ENCODE measurements around the gene PSRC1.

The PSRC1 gene

DNA sequence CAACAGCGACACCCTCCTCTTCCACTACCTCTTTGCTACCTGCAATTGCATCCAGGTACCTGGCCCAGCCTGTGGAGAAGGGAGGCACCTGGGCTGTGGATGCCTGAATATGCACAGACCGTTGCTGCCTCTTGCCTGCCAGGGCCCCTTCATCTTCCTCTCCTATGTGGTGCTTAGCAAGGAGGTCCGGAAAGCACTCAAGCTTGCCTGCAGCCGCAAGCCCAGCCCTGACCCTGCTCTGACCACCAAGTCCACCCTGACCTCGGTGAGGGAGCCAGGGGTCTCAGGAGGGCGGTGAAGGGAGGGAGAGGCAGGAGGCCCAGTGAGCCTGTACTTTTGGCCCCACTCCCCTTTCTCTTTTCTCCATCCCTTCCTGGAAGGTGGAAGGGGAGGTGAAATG lies 11.5 kb downstream of the PSRC1 start:
- DNase-seq = no peak

DNA sequence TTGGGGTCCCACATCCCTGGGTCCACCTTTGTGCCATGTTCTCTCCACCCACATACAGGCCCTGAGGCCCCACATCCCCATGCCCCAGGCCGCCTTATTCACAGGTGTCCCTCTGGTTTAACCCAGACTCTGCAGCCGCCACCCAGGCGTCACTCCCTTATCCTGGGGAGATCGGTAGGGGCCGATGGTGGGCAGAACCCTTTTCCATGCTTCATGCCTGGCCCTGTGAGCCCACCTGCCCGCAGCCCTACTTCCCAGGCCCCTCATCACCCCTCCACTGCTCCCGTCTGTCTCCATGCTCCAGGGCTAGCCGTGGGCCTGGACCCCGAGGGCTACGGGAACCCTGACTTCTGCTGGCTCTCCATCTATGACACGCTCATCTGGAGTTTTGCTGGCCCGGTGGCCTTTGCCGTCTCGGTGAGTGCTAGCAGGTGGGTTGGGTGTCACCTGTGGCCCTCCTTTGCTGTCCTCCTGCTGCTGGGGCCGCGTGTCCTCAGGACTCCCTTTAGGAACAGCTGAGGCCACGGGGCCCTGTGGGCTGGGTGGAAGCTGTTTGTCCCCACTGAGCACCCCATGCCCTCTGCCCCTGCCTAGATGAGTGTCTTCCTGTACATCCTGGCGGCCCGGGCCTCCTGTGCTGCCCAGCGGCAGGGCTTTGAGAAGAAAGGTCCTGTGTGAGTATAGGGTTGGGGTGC lies 12.2 kb downstream of the PSRC1 start:
- DNase-seq = no peak

DNA sequence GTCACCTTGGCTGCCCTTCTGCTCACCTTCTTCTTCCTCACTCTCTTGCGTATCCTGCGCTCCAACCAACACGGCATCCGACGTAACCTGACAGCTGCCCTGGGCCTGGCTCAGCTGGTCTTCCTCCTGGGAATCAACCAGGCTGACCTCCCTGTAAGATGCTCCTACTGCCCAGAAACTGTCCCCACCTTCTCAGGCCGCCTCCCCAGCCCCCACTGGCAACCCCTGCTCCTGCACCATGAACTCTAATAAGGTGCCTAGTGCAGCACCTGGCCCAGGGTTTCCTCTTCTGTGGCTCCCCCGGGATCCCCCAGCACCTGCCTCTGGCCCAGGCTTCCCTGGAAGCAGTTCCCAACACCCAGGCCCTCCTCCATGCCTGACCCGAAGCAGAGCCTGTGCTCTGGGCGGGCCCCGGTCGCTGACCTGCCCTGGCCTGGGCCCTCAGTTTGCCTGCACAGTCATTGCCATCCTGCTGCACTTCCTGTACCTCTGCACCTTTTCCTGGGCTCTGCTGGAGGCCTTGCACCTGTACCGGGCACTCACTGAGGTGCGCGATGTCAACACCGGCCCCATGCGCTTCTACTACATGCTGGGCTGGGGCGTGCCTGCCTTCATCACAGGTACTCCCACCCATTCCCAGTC lies 12.8 kb downstream of the PSRC1 start:
- DNase-seq = no peak

DNA sequence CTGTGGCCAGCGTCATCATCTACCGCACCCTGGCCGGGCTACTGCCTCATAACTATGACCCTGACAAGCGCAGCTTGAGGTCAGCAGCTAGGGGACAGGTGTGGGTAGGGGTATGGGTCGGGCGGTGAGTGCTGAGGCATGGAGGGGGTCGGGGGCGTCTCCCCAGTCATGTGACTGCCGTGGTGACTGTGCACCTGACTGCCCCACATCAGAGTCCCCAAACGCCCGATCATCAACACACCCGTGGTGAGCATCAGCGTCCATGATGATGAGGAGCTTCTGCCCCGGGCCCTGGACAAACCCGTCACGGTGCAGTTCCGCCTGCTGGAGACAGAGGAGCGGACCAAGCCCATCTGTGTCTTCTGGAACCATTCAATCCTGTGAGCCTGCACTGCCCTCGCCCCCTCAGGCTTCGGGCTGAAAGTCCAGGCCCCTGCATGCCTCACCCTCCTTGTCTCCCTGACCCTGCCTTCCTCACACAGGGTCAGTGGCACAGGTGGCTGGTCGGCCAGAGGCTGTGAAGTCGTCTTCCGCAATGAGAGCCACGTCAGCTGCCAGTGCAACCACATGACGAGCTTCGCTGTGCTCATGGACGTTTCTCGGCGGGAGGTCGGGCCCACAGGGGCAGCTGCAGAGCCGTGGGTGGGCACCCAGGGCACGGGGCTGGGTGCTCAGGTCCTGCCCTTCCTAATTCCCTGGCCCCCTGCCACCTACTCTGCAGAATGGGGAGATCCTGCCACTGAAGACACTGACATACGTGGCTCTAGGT lies 13.5 kb downstream of the PSRC1 start:
- DNase-seq = no peak

DNA sequence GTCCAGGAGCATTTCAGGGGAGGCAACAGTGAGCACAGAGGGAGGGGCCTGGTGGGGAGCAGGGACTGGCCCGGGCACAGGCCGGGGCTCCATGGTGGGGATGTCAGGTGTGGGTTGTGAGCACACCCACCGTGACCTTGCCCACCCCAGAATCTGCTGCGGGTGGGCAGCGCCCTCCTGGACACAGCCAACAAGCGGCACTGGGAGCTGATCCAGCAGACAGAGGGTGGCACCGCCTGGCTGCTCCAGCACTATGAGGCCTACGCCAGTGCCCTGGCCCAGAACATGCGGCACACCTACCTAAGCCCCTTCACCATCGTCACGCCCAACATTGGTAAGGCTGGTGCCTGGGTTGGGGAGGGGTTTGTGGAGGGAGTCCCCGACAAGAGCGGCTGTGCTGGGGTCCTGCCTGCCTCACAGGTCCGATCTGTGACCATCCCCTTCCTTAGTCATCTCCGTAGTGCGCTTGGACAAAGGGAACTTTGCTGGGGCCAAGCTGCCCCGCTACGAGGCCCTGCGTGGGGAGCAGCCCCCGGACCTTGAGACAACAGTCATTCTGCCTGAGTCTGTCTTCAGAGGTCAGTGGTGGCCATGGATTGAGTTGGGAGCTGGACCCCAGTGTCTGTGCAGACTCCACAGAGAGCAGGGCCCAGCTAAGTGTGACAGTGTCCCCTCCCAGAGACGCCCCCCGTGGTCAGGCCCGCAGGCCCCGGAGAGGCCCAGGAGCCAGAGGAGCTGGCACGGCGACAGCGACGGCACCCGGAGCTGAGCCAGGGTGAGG lies 14.3 kb downstream of the PSRC1 start:
- DNase-seq = no peak

DNA sequence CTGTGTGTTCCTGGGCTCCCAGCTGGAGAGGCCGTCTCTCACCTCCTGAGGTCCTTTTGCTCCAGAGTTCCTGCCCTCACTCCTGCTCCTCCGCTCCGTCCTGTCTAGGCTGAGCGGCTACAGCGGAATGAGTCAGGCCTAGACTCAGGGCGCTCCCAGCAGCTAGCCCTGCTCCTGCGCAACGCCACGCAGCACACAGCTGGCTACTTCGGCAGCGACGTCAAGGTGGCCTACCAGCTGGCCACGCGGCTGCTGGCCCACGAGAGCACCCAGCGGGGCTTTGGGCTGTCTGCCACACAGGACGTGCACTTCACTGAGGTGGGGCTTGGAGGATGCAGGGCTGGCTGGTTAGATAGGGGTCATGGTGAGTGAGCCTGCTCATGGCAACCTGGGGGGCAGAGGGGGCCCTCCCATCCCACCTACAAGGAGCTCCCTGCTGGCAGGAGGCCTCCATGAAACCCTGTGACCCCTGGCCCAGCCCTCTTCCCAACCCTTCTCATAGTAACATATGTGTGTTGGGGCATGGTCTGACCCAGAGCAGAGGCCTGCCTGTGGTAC lies 15.1 kb downstream of the PSRC1 start:
- no peak for DNase-seq

DNA sequence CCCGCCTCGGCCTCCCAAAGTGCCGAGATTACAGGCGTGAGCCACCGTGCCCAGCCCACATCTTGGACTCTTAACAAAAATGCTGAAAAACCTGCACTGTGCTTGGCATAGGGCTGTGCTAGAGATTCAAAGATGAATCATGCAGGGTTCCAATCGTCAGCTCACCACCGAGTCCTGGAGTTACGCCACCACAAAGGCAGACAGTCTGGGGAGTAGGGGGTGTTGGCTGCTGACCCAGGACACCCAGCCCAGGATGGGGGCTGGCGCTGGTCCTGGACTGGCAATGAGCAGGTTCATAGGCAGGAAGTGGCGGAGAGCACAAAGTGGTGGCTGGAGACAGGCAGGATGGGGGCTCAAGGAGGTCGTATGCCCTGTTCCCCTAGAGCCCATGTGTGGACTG lies 16.0 kb downstream of the PSRC1 start:
- no peak for DNase-seq

DNA sequence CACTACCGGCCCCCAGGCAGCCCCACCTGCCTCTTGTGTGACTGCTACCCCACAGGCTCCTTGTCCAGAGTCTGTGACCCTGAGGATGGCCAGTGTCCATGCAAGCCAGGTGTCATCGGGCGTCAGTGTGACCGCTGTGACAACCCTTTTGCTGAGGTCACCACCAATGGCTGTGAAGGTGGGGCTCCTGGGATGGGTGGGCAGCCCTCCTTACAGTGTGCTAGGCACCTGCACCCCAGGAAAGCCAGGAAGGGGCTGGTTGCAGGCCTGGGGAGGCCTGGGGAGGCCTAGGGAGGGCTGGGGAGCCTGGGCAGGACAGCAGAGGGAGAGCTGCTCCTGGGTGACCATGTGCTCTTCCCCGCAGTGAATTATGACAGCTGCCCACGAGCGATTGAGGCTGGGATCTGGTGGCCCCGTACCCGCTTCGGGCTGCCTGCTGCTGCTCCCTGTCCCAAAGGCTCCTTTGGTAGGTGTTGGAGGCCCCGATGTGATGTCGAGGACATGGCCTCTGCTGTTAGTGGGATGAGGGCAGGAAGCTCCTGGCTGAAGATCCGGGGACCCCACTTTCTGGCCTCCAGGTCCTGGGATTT lies 17.1 kb downstream of the PSRC1 start:
- DNase-seq = no peak

DNA sequence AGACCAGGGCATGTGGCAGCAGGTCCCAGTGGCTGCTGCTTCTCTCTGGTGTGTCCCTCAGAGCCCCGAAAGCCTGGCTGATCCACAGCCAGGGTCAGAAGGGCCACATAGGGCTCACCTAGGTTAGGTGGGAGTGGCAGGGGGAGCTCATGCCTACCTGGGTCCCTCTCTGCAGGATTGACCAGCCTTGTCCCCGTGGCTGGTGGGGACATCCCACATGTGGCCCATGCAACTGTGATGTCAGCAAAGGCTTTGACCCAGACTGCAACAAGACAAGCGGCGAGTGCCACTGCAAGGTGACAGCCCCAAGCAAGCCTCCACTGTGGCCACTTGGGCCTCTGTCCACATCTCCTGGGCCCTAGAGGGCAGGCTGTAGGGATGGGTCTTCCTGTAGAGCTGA lies 17.9 kb downstream of the PSRC1 start:
- DNase-seq = no peak

DNA sequence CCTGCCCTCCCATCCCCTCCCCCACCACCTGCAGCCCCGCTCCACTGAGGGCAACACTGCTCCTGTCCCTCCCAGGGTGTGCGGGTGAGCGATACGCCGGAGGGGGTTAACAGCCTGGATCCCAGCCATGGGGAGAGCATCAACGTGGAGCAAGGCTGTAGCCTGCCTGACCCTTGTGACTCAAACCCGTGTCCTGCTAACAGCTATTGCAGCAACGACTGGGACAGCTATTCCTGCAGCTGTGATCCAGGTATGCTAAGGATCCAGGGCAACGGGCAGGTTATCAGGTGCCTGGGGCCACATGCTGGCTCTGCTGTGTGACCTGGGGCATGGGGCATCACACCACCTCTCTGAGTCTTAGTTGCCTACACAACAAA lies 18.6 kb downstream of the PSRC1 start:
- DNase-seq = no peak

DNA sequence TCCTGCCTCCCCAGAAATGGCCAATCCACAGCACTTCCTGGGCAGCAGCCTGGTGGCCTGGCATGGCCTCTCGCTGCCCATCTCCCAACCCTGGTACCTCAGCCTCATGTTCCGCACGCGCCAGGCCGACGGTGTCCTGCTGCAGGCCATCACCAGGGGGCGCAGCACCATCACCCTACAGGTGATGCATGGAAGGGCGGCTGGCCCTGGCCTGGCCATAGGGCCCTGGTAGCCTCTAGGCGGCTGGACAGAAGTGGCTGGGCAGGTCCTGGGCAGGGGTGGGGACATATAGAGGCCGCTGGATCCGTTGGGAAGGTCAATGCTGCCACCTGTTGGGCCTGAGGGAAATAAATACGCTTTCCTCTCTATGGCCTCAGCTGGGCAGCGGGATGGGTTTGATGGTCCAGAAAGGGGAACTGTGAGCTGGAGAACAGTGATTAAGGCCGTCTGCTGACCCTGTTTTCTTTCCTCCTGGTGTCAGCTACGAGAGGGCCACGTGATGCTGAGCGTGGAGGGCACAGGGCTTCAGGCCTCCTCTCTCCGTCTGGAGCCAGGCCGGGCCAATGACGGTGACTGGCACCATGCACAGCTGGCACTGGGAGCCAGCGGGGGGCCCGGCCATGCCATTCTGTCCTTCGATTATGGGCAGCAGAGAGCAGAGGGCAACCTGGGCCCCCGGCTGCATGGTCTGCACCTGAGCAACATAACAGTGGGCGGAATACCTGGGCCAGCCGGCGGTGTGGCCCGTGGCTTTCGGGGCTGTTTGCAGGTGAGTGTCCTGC lies 19.2 kb downstream of the PSRC1 start:
- DNase-seq = peak; percentile 95

DNA sequence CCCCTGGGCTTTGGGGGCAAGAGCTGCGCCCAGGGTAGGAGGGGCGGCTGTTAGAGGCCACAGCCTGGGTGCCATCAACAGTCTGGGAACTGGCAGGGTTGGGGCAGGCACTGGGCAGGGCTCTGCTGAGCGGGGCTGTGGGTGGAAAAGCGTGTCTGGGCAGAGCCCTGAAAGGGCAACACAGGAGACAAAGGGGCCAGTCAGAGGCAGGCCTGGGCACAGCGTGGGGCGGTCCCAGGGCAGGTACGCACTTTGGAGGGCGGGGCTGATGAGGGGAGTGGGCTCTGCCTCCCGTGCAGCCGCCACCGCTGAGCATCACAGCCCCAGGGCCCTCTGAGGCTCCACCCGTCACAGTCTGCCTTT lies 19.7 kb downstream of the PSRC1 start:
- no peak for DNase-seq

DNA sequence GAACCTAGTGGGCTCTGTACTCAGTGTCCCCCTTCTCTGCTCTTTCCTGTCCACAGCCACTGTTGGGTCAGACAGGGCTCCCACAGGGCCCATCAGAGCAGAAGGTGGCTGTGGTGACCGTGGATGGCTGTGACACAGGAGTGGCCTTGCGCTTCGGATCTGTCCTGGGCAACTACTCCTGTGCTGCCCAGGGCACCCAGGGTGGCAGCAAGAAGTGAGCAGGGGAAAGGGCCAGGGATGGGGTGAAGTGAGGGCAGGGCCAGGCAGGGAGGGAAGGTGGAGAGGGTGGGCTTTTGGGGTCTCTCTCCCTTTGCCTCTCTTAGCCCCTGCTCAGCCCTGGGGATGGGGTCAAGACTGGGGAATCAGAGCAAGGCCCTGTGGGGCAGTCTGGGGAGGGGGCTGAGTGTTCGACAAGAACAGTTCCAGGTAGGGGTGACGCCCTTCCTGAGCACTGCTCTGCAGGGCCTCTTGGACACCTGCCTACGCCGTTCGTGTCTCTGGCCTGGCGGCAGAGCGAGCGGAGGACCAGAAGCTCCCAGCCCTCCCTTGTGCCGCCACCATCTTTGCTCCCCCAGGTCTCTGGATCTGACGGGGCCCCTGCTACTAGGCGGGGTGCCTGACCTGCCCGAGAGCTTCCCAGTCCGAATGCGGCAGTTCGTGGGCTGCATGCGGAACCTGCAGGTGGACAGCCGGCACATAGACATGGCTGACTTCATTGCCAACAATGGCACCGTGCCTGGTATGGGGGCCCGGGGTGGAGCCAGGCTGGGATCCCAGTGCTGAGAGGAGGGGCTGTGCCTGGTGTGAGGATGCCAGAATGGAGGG lies 20.5 kb downstream of the PSRC1 start:
- DNase-seq = no peak

DNA sequence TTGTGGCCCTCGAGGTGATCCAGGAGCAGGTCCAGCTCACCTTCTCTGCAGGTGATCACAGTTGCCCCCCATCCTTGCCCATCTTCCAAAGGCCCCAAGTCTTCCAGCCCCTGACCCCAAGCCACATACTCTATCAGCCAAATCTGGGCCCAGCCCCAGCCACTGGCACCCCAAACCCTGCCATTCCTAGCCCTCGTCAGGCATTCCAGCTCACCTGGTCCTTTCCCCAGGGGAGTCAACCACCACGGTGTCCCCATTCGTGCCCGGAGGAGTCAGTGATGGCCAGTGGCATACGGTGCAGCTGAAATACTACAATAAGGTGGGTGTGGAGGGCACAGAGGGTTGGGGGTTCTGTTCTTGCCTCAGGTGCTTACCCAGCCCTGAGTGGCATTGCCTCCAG lies 21.4 kb downstream of the PSRC1 start:
- no peak for DNase-seq

DNA sequence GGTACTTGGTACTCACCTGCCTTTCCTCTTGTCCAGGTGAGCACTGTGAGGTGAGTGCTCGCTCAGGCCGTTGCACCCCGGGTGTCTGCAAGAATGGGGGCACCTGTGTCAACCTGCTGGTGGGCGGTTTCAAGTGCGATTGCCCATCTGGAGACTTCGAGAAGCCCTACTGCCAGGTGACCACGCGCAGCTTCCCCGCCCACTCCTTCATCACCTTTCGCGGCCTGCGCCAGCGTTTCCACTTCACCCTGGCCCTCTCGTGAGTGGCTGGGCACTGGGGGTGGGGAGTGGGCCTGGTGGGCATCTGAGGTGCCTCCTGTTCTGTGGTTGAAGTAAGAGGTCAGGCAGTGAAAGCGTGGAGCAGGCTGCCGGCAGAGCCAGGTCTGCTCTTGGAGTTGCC lies 21.9 kb downstream of the PSRC1 start:
- DNase-seq = no peak

DNA sequence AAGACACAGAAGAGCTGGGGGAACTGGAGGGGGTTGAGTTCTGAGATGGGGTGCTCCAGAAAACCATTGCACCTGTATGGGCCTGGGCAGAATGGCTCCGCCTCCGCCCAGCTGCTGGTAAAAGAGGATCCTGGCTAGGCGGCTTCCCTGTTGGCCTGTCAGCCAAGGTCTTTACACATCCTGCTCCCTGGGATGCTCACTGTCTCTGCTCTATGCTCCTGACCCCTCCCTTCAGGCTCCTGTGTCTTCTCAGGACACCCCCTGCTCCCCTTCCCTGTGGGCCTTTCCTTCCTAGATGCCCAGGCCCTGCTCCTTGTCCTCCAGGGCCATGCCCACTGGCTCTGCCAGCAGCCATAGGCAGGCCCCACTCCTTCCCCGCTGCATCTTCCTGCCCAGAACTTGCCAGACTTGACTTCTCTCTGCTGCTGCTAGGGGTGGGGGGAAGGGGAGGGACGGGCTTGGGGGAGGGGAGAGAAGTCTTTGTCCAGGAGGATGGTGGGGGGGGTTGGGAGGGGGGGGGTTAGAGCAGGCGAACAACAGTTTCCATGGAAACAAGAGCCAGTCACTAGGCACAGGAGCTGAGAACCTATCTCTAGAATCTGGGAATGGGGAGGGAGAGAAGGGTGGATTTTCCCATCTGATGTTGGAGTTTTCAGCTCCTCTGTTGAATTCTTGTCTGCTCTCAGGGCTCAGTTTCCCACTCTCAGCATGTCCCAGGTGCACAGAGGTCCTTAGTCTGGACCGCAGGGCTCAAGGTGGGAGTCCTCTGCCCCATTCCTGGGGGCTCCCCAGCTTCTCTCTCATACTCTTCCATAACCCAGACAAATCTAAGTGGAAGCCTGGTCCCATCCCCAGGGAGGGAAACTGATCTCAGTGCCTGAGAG lies 23.0 kb downstream of the PSRC1 start:
- DNase-seq = no peak

DNA sequence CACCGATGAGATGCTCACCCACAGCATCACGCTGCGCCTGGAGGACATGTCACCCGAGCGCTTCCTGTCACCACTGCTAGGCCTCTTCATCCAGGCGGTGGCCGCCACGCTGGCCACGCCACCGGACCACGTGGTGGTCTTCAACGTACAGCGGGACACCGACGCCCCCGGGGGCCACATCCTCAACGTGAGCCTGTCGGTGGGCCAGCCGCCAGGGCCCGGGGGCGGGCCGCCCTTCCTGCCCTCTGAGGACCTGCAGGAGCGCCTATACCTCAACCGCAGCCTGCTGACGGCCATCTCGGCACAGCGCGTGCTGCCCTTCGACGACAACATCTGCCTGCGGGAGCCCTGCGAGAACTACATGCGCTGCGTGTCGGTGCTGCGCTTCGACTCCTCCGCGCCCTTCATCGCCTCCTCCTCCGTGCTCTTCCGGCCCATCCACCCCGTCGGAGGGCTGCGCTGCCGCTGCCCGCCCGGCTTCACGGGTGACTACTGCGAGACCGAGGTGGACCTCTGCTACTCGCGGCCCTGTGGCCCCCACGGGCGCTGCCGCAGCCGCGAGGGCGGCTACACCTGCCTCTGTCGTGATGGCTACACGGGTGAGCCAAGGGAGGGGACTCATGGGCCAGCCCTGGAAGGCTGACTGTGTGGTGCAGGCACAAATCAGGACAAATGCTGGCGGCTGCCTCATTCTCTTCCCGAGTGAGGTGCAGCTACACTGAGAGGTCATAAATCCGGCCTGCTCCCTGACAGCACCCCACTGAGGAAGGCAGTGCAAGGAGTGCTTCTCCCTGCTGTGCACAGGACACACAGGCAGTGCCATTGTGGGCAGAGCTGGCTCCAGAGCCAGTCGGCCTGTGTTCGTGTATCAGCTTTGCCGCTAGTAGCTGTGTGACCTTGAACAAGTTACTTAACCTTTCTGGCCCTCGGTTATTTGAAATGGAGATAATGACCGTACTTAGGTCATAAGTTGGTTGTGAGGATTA lies 24.2 kb downstream of the PSRC1 start:
- no peak for DNase-seq

DNA sequence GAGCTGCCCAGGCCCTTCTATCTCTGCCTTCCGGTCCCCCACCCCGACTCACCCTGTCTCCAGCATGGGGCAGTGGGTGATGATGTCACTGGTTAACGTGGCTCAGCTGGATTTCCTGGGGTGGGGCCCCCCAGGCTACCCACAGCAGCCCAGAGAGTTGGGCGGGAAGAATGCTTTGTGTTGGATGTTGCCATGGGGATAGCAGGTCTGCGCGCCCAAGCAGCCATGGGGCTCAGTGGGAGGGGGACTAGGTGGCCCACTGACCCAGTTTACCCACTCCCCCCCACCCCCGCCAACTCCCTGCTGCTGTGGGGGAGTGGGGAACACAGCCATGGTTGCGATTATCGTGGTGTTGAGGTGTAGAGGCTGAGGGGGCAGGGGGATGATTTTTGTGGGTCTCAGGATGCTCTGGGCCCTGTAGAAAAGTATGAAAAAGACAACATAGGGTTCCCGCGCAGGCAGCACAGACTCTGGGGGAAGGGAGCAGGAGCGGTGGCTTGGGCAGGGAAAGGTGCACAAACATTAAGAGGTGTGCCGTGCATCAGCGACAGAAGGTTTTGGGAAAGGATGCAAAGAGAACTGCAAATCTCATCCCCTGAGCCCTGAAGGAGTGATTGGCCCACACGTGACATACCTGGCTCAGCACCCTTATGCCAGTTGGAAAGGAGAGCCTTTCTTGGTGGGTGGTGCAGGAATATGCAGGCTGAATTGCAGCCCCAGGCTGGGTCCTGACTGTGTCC lies 25.1 kb downstream of the PSRC1 start:
- DNase-seq = no peak

Data from 8988T (cell line).